SK-N-SH (cell line): ENCODE data around the gene PLD4. TPM values are rescaled to one million over a fixed set of nuclear protein-coding genes. Genes with fewer than 3 reads are reported as not detected.

Experiments used
- CTCF ChIA-PET: fragments of 300-600, 350-600 bp; formaldehyde crosslinking; extraction: SDS; loops from one replicate; lab custom pipeline; 2021; lab: Yijun Ruan, JAX
- POLR2A ChIA-PET: fragments of 350-600 bp; sonication (Branson Sonifier 250); formaldehyde crosslinking; extraction: SDS; loops from one replicate; lab custom pipeline; 2020; ENCODE audit warnings: antibody characterized with exemption, inconsistent platforms; lab: Yijun Ruan, JAX
- DNase-seq: peaks from one replicate; pipeline ENCODE4 v3.0.0; 2012
- H2AFZ ChIP-seq: fragments of 200-600 bp; sonication (generic); 2 replicates; pipeline ENCODE4 v1.8.1; 2016; ENCODE audit warnings: antibody characterized with exemption, mild to moderate bottlenecking, low read depth
- H3F3A ChIP-seq: fragments of 200-600 bp; sonication (generic); replicated peaks from 2 replicates; pipeline ENCODE3; 2016; ENCODE audit warnings: antibody characterized with exemption, mild to moderate bottlenecking; ENCODE audit not compliant: insufficient read depth
- H3K27ac ChIP-seq, 2 experiments: fragments of 200-500 bp in 1 of 2; fragments of 200-600 bp in 1 of 2; sonication (Bioruptor generic) in 1 of 2; sonication (generic), shearing (Covaris generic) in 1 of 2; 2 replicates each; pipeline versions ENCODE4 v1.5.1 to v1.6.1; 2014 to 2016; ENCODE audit warnings: low read depth in 2 of 2, inconsistent platforms in 1 of 2, low read length in 1 of 2, mild to moderate bottlenecking in 1 of 2, mixed read lengths in 1 of 2
- H3K27me3 ChIP-seq: fragments of 200-600 bp; sonication (generic), shearing (Covaris generic); 2 replicates; pipeline ENCODE4 v1.6.1; 2016; ENCODE audit warnings: mixed run types; ENCODE audit not compliant: insufficient read depth
- H3K36me3 ChIP-seq, 2 experiments: fragments of 200-500 bp in 1 of 2; fragments of 200-600 bp in 1 of 2; sonication (Bioruptor generic) in 1 of 2; sonication (generic) in 1 of 2; replicated peaks in 1 of 2; 2 replicates each; pipeline versions ENCODE3 to v1.5.1; 2014 to 2016; ENCODE audit warnings: low read length in 1 of 2, mild to moderate bottlenecking in 1 of 2; ENCODE audit not compliant: insufficient read depth in 2 of 2, control insufficient read depth in 1 of 2
- H3K4me1 ChIP-seq, 2 experiments: fragments of 200-500 bp in 1 of 2; fragments of 200-600 bp in 1 of 2; sonication (Bioruptor generic) in 1 of 2; sonication (generic), shearing (Covaris generic) in 1 of 2; 2 replicates each; pipeline versions ENCODE4 v1.5.1 to v1.6.1; 2014 to 2016; ENCODE audit warnings: low read depth in 1 of 2, low read length in 1 of 2, mixed run types in 1 of 2; ENCODE audit not compliant: insufficient read depth in 2 of 2, control insufficient read depth in 1 of 2
- H3K4me2 ChIP-seq: fragments of 200-600 bp; sonication (generic), shearing (Covaris generic); 2 replicates; pipeline ENCODE4 v1.6.1; 2017; ENCODE audit warnings: mixed run types
- H3K4me3 ChIP-seq, 2 experiments: fragments of 200-500 bp in 1 of 2; fragments of 200-600 bp in 1 of 2; sonication (Bioruptor generic) in 1 of 2; sonication (generic), shearing (Covaris generic) in 1 of 2; 2 replicates each; pipeline versions ENCODE4 v1.5.1 to v1.8.1; 2014 to 2016; ENCODE audit warnings: low read depth in 2 of 2, inconsistent platforms in 1 of 2, low read length in 1 of 2, mild to moderate bottlenecking in 1 of 2, mixed read lengths in 1 of 2, moderate library complexity in 1 of 2
- H3K79me2 ChIP-seq: fragments of 200-600 bp; sonication (generic); 2 replicates; pipeline ENCODE4 v1.8.1; 2017; ENCODE audit warnings: mild to moderate bottlenecking; ENCODE audit not compliant: insufficient read depth
- H3K9ac ChIP-seq: fragments of 200-600 bp; sonication (generic); 2 replicates; pipeline ENCODE4 v1.6.1; 2017; ENCODE audit warnings: mixed run types
- H3K9me2 ChIP-seq: fragments of 200-600 bp; sonication (generic); 2 replicates; pipeline ENCODE4 v1.6.1; 2017; ENCODE audit warnings: mixed run types
- H3K9me3 ChIP-seq: fragments of 200-600 bp; sonication (generic); 2 replicates; pipeline ENCODE4 v1.6.1; 2017; ENCODE audit warnings: mixed run types, mild to moderate bottlenecking, moderate library complexity
- H4K20me1 ChIP-seq: fragments of 200-600 bp; sonication (generic); 2 replicates; pipeline ENCODE4 v1.6.1; 2017; ENCODE audit warnings: mild to moderate bottlenecking, mixed run types; ENCODE audit not compliant: insufficient read depth
- CHD2 ChIP-seq: fragments of 150-350 bp; IDR thresholded peaks from 2 replicates; pipeline ENCODE4 v1.6.1; 2018; ENCODE audit warnings: low read length; ENCODE audit not compliant: partially characterized antibody
- CTCF ChIP-seq: fragments of 200-600 bp; sonication (generic); IDR thresholded peaks from 2 replicates; pipeline ENCODE4 v1.6.1; 2017; ENCODE audit warnings: antibody characterized with exemption, mild to moderate bottlenecking, moderate library complexity
- EZH2phosphoT487 ChIP-seq: fragments of 200-600 bp; sonication (generic); IDR thresholded peaks from 2 replicates; pipeline ENCODE4 v1.6.1; 2017; ENCODE audit warnings: low read depth, mixed run types, mild to moderate bottlenecking, antibody characterized with exemption, moderate library complexity, borderline replicate concordance
- FOXM1 ChIP-seq: IDR thresholded peaks from 2 replicates; pipeline ENCODE4 v1.4.0; 2012; ENCODE audit warnings: low read depth, mild to moderate bottlenecking
- IRF3 ChIP-seq: fragments of 150-350 bp; IDR thresholded peaks from 2 replicates; pipeline ENCODE4 v1.6.1; 2016; ENCODE audit warnings: mild to moderate bottlenecking, low read depth, low read length
- JUND ChIP-seq: IDR thresholded peaks from 2 replicates; pipeline ENCODE4 v1.4.0; 2012
- MAX ChIP-seq: IDR thresholded peaks from 2 replicates; pipeline ENCODE4 v1.4.0; 2012; ENCODE audit warnings: low read depth
- RAD21 ChIP-seq: IDR thresholded peaks from 2 replicates; pipeline ENCODE4 v1.6.1; 2012; ENCODE audit warnings: mild to moderate bottlenecking, low read length
- REST ChIP-seq: IDR thresholded peaks from 2 replicates; pipeline ENCODE4 v1.6.1; 2012; ENCODE audit warnings: mild to moderate bottlenecking, low read depth, low read length, moderate library complexity
- RFX5 ChIP-seq: IDR thresholded peaks from 2 replicates; pipeline ENCODE4 v1.6.1; 2012; ENCODE audit warnings: mild to moderate bottlenecking, improper control_type of control experiment, low read length
- SIN3A ChIP-seq: IDR thresholded peaks from 2 replicates; pipeline ENCODE4 v1.6.1; 2012; ENCODE audit warnings: low read depth, mild to moderate bottlenecking, low read length, moderate library complexity, borderline replicate concordance
- SMC3 ChIP-seq: IDR thresholded peaks from 2 replicates; pipeline ENCODE4 v1.6.1; 2012; ENCODE audit warnings: low read depth, low read length, improper control_type of control experiment
- TEAD4 ChIP-seq: IDR thresholded peaks from 2 replicates; pipeline ENCODE4 v1.4.0; 2012; ENCODE audit warnings: mild to moderate bottlenecking, borderline replicate concordance; ENCODE audit not compliant: insufficient read depth
- USF1 ChIP-seq: IDR thresholded peaks from 2 replicates; pipeline ENCODE4 v1.4.0; 2012; ENCODE audit warnings: low read depth, borderline replicate concordance
- ZBTB33 ChIP-seq: IDR thresholded peaks from 2 replicates; pipeline ENCODE4 v1.4.0; 2012; ENCODE audit warnings: low read depth, borderline replicate concordance
- WGBS: methylation state at CpG from one replicate; pipeline ENCODE4 v1.1.6; 2017; ENCODE audit warnings: low lambda C conversion rate; 5-methylcytosine and 5-hydroxymethylcytosine counted together
- polyA plus RNA-seq, 3 experiments: library from polyadenylated mRNA; depleted of rRNA; stranded (reverse); fragments of >200 nt; gene quantifications; 2 replicates each; pipeline ENCODE4 v1.2.3, GENCODE V29; 2012

The PLD4 gene
- polyA plus RNA-seq, 1 of the 3 experiments (the other 2 are of a cell fraction): 0.02 TPM

GRCh38 chr14:104875412-104875751, 49.3 kb upstream of the PLD4 start:
- ChIA-PET CTCF (interaction anchor here (0.9 to 1.3 kb wide), 2 partner anchors 107 to 171 kb away, joined by 5 read pairs; no protein-coding TSS in a partner anchor), POLR2A (no interaction called here)
- H3K9me3 ChIP-seq: no peaks in the 10 kb centered on the region
- H3K4me2 ChIP-seq: no peak overlapping the region
- H3K9me2 ChIP-seq: no peaks in the 10 kb centered on the region
- H2AFZ ChIP-seq: no peak overlapping the region
- no peak overlapping the region for H3K4me3 ChIP-seq
- TF ChIP-seq CHD2 (no peak), JUND (no peak), FOXM1 (no peak), IRF3 (no peak), SIN3A (no peak), REST (no peak), USF1 (no peak), SMC3 (no peak), RFX5 (no peak), ZBTB33 (no peak), EZH2phosphoT487 (no peak), RAD21 (no peak), MAX (no peak), TEAD4 (no peak), CTCF (no peak)
- H3K27ac ChIP-seq: no peak overlapping the region
- H4K20me1 ChIP-seq: peaks cover 61% of the 10 kb centered on the region
- H3K36me3 ChIP-seq: peaks cover 0 to 9% of the 10 kb centered on the region in 2 experiments
- H3K4me1 ChIP-seq: peaks cover 0 to 5% of the 10 kb centered on the region in 2 experiments; a peak in 1 of 4 replicates
- no peaks in the 10 kb centered on the region for H3F3A ChIP-seq
- no peak for DNase-seq
- peaks cover 28% of the 10 kb centered on the region for H3K79me2 ChIP-seq
- H3K9ac ChIP-seq: no peak overlapping the region
- 97% methylated on average over 13 of the region's 13 CpGs for WGBS
- H3K27me3 ChIP-seq: no peaks in the 10 kb centered on the region
